ENCODE measurements around the gene CCDC187.
"Not testable (repeated sequence)": the region's sequence is repeated elsewhere in the genome, so short reads cannot be mapped to it uniquely, and the experiment has no call there.

CCDC187 gene

GRCh38 chr9:136266641-136267040, 37.3 kb downstream of the CCDC187 start:
- not testable (repeated sequence) for DNase-seq (ENCODE audit: low read depth)

GRCh38 chr9:136265561-136266355, 38.1 kb downstream of the CCDC187 start:
- no peak for DNase-seq (ENCODE audit: low read depth)

- DNase-seq (ENCODE audit: low read depth) = no peak
These were observed 39.2 kb downstream of the CCDC187 start for GRCh38 chr9:136264441-136265405.

- no peak for DNase-seq (ENCODE audit: low read depth)
These were observed 39.9 kb downstream of the CCDC187 start for GRCh38 chr9:136264031-136264430.

- no peak for DNase-seq (ENCODE audit: low read depth)
These were observed 41.2 kb downstream of the CCDC187 start for GRCh38 chr9:136262671-136263178.

- DNase-seq (ENCODE audit: low read depth) = no peak
These were observed 42.0 kb downstream of the CCDC187 start for GRCh38 chr9:136261686-136262430.

GRCh38 chr9:136260936-136261472, 42.9 kb downstream of the CCDC187 start:
- DNase-seq (ENCODE audit: low read depth) = no peak

- DNase-seq (ENCODE audit: low read depth) = no peak
These were observed 43.4 kb downstream of the CCDC187 start for GRCh38 chr9:136260521-136260920.

GRCh38 chr9:136259836-136260235, 44.1 kb downstream of the CCDC187 start:
- no peak for DNase-seq (ENCODE audit: low read depth)

GRCh38 chr9:136259517-136259813, 44.4 kb downstream of the CCDC187 start:
- no peak for DNase-seq (ENCODE audit: low read depth)

- DNase-seq (ENCODE audit: low read depth) = no peak
These were observed 44.9 kb downstream of the CCDC187 start for GRCh38 chr9:136258786-136259516.

GRCh38 chr9:136258299-136258625, 45.6 kb downstream of the CCDC187 start:
- no peak for DNase-seq (ENCODE audit: low read depth)

GRCh38 chr9:136257381-136258298, 46.3 kb downstream of the CCDC187 start:
- no peak for DNase-seq (ENCODE audit: low read depth)

GRCh38 chr9:136255896-136256890, 47.7 kb downstream of the CCDC187 start:
- no peak for DNase-seq (ENCODE audit: low read depth)

- peak; percentile 54 for DNase-seq (ENCODE audit: low read depth)
These were observed 48.7 kb downstream of the CCDC187 start for GRCh38 chr9:136255166-136255538.

- DNase-seq (ENCODE audit: low read depth) = peak; percentile 14
These were observed 49.3 kb downstream of the CCDC187 start for GRCh38 chr9:136254381-136255165.

GRCh38 chr9:136253246-136254130, 50.4 kb downstream of the CCDC187 start:
- no peak for DNase-seq (ENCODE audit: low read depth)
